ENCODE measurements around the gene ZCCHC12.

The ZCCHC12 gene

GRCh38 chrX:118865231-118865630 is 41.6 kb downstream of the ZCCHC12 start:
- Histone ChIP-seq H3K36me3 (ENCODE audit: control insufficient read depth in 5 of 5, insufficient read depth in 5 of 5, low read length in 5 of 5) (no peaks in the 10 kb centered on the region), H3K27me3 (ENCODE audit: control insufficient read depth in 5 of 5, insufficient read depth in 4 of 5, low read length in 5 of 5) (peaks cover 0 to 3% (median 0%) of the 10 kb centered on the region in 5 donors), H3K4me1 (ENCODE audit: control insufficient read depth in 5 of 5, insufficient read depth in 5 of 5, low read length in 5 of 5) (no peaks in the 10 kb centered on the region), H3K9ac (ENCODE audit: low read length in 5 of 5) (no peak overlapping the region), H3K27ac (ENCODE audit: low read depth, low read length) (no peak overlapping the region), H3K9me3 (ENCODE audit: control insufficient read depth in 5 of 5, low read length in 5 of 5) (no peaks in the 10 kb centered on the region), H3K4me3 (ENCODE audit: low read depth in 1 of 5, low read length in 5 of 5) (no peak overlapping the region)

DNA sequence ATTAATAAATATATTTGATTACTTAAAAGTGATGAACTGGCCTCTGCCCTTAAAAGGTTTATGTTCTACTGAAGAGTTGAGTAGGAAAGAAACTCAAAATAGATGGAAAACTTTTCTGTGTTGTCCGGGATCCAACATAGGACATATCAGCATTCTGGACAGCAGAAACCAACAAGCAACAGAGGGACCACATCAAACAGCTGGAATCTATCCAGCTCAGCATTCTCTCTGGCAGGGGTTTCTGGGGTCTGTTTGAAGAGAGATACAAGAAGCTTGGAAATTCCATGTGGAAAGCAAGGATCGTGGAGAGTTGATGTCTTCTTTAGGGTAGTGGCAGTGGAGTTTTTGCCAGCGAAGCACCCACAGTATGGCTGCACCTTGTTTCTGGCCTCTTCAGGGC is 43.6 kb downstream of the ZCCHC12 start:
- Histone ChIP-seq H3K9ac (ENCODE audit: low read length in 5 of 5) (no peak overlapping the region), H3K4me1 (ENCODE audit: control insufficient read depth in 5 of 5, insufficient read depth in 5 of 5, low read length in 5 of 5) (peaks cover 0 to 6% (median 3%) of the 10 kb centered on the region in 5 donors), H3K27me3 (ENCODE audit: control insufficient read depth in 5 of 5, insufficient read depth in 4 of 5, low read length in 5 of 5) (peaks cover 0 to 3% (median 2%) of the 10 kb centered on the region in 5 donors), H3K27ac (ENCODE audit: low read depth, low read length) (no peak overlapping the region), H3K36me3 (ENCODE audit: control insufficient read depth in 5 of 5, insufficient read depth in 5 of 5, low read length in 5 of 5) (no peaks in the 10 kb centered on the region), H3K9me3 (ENCODE audit: control insufficient read depth in 5 of 5, low read length in 5 of 5) (no peaks in the 10 kb centered on the region), H3K4me3 (ENCODE audit: low read depth in 1 of 5, low read length in 5 of 5) (no peak overlapping the region)

DNA sequence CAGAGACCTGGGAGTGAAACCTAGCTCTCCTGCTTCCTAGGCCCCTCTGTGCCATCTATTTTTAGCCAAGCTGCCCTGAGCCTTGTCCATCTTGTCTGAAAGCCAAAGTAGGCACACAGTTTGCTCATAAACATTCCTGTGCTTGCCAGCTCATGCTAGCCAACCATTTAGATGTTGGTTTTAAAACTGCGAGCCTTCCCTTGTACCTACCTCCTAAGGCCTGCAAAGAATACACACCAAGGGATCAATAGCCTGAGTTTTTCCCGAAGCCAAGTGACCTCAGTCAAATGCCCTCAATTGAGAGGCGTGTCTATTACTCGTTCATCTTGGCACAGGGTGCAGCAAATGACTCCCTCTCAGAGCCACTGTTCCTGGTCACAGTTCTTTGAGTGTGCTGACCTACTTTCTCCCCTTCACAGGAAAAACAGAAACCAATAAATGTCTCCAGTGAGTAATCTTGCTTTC is 48.5 kb downstream of the ZCCHC12 start:
- Histone ChIP-seq H3K4me3 (ENCODE audit: low read depth in 1 of 5, low read length in 5 of 5) (no peak overlapping the region), H3K9me3 (ENCODE audit: control insufficient read depth in 5 of 5, low read length in 5 of 5) (no peaks in the 10 kb centered on the region), H3K9ac (ENCODE audit: low read length in 5 of 5) (no peak overlapping the region), H3K36me3 (ENCODE audit: control insufficient read depth in 5 of 5, insufficient read depth in 5 of 5, low read length in 5 of 5) (no peaks in the 10 kb centered on the region), H3K27me3 (ENCODE audit: control insufficient read depth in 5 of 5, insufficient read depth in 4 of 5, low read length in 5 of 5) (peaks cover 0 to 5% (median 0%) of the 10 kb centered on the region in 5 donors), H3K27ac (ENCODE audit: low read depth, low read length) (no peak overlapping the region), H3K4me1 (ENCODE audit: control insufficient read depth in 5 of 5, insufficient read depth in 5 of 5, low read length in 5 of 5) (peaks cover 0 to 13% (median 6%) of the 10 kb centered on the region in 5 donors)

All from subcutaneous abdominal adipose tissue (tissue), 5 donors.